Left kidney (tissue), 8 donors: ENCODE data around the gene GGT5. TPM values are rescaled to one million over a fixed set of nuclear protein-coding genes. Genes with fewer than 3 reads are reported as not detected.
"Not testable (repeated sequence)": the region's sequence is repeated elsewhere in the genome, so short reads cannot be mapped to it uniquely, and the experiment has no call there.

Experiments used
- DNase-seq: peaks from one replicate; pipeline ENCODE4 v3.0.0-alpha.2; 2013
- long read RNA-seq, 8 donors: transcript quantifications; one replicate each; lab custom pipeline, GENCODE V29; 2026
- polyA plus RNA-seq: library from polyadenylated mRNA; unstranded; fragments of 120-200 nt; gene quantifications from one replicate; pipeline ENCODE4 v1.2.1, GENCODE V29; 2013; ENCODE audit not compliant: insufficient read length

The GGT5 gene, protein sequence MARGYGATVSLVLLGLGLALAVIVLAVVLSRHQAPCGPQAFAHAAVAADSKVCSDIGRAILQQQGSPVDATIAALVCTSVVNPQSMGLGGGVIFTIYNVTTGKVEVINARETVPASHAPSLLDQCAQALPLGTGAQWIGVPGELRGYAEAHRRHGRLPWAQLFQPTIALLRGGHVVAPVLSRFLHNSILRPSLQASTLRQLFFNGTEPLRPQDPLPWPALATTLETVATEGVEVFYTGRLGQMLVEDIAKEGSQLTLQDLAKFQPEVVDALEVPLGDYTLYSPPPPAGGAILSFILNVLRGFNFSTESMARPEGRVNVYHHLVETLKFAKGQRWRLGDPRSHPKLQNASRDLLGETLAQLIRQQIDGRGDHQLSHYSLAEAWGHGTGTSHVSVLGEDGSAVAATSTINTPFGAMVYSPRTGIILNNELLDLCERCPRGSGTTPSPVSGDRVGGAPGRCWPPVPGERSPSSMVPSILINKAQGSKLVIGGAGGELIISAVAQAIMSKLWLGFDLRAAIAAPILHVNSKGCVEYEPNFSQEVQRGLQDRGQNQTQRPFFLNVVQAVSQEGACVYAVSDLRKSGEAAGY
- polyA plus RNA-seq, result 18.3 TPM
- long read RNA-seq, donor 1, full-length matches to known transcripts, result 5 of 5 reads
- long read RNA-seq, donor 1, partial matches to known transcripts, result 0 of 5 reads
- long read RNA-seq, donor 1, other reads (novel, unspliced or antisense), result 0 of 5 reads
- long read RNA-seq, donor 2, full-length matches to known transcripts, result 2 of 2 reads
- long read RNA-seq, donor 2, partial matches to known transcripts, result 0 of 2 reads
- long read RNA-seq, donor 2, other reads (novel, unspliced or antisense), result 0 of 2 reads
- long read RNA-seq, donor 3, full-length matches to known transcripts, result 1 of 1 reads
- long read RNA-seq, donor 3, partial matches to known transcripts, result 0 of 1 reads
- long read RNA-seq, donor 3, other reads (novel, unspliced or antisense), result 0 of 1 reads
- long read RNA-seq, donor 4, result 0 reads
- long read RNA-seq, donor 5, partial matches to known transcripts, result 0 of 2 reads
- long read RNA-seq, donor 5, other reads (novel, unspliced or antisense), result 0 of 2 reads
- long read RNA-seq, donor 6, partial matches to known transcripts, result 0 of 2 reads
- long read RNA-seq, donor 6, other reads (novel, unspliced or antisense), result 0 of 2 reads
- long read RNA-seq, donor 7, full-length matches to known transcripts, result 4 of 4 reads
- long read RNA-seq, donor 7, partial matches to known transcripts, result 0 of 4 reads
- long read RNA-seq, donor 7, other reads (novel, unspliced or antisense), result 0 of 4 reads
- long read RNA-seq, donor 8, partial matches to known transcripts, result 0 of 2 reads
- long read RNA-seq, donor 8, other reads (novel, unspliced or antisense), result 0 of 2 reads

DNA sequence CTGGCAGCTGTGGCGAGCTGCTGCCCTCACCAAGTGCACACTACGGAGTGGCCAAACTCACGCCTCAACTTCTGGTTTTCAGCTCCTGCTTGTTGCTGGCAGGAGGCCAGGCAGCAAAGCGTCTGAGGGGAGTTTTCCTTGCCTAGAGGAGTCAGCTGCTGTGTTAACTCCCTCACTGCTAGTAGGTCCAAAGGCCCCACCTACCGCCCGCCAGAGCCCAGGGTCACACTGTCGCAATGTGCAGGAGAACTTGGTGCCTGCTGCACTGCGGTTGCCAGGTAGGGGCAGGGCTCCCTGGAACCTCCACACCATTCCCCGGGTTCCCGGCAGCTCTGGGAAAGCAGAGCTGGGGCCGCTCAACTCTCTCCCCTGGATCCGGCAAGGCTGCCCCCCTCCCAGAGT lies at the start of gene GGT5:
TSS of gene GGT5 (minus strand) at position 53 of the 402 bp plus-strand sequence. CDS start 357 bp downstream, outside the sequence.
- not testable (repeated sequence) for DNase-seq

DNA sequence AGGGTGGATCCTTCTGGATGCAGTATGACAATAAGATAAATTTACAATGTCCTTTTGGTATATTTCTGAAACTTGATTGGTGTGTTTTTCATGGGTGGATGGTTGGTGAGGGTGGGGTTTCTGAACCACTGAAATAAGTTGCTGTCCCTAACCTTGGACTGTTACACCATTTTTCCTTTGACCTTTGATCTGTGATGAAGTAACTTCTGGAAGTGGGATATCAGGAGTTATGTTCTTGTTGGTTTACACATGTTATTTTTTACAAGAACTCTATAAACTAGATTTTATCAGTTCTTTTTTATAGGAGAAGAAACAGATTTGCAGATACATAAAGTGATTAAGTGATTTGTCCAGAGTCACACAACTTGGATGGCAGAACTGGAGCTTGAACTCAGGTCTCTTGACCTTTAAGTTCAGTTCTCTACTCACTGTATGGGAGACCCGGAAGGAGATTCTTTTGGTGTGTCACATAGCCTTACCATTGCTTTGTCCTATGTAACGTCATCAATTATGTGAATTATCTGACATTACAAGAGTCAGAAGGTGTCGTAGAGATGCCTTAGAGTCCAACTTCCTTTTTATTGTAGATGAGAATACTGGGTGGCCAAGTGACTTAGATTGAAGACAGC lies 47.4 kb upstream of the GGT5 start:
- DNase-seq, result not testable (repeated sequence)

DNA sequence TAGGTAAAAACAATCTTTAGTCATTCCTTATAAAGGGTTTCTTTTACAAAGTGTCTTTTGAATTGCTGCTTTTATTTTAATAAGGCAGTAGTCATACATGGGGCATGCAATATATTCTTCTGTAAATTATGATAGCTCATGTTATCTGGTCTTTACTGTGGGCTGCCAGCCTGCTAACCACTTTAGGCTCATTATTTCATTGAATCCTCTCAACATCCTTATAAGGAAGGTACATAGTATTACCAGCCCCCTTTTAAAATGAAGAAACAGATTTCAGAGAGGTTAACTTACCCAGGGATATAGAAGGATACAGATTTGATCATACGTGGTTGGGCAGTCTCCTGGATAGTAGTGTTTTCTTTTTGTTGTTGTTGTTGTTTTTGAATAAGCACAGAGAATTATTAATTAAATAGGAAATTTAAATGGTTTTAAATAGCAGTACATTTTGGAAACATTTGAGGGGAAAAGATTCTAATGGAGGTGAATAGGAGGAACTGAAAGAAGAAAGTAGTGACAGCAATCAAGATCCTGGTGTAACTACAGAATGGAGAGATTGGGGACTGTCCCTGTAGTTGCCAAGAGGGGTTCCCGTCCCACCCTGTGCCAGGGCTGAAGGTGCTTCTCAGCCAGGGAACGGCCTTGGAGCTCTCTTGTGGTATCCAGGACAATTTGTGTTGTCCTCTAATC lies 46.8 kb upstream of the GGT5 start:
- DNase-seq, result no peak

DNA sequence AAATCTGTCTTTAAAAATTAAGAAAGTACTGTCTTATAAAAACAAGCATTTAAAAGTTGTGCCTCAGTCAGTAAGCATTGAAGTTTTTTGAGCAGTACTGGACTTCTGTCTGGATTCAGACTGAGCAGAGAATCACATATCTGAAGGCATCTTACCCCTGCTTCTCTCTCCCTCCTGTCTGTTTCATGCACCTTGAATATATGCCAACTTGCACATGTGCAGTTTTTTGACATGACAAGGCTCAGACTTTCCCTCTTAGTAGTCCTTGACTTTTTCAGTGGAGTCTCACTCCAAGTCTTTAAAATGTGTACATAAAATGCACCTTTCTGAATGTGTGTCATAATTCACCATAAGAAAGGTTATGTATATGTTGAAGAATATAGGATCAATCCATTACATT lies 45.6 kb upstream of the GGT5 start:
- no peak for DNase-seq

DNA sequence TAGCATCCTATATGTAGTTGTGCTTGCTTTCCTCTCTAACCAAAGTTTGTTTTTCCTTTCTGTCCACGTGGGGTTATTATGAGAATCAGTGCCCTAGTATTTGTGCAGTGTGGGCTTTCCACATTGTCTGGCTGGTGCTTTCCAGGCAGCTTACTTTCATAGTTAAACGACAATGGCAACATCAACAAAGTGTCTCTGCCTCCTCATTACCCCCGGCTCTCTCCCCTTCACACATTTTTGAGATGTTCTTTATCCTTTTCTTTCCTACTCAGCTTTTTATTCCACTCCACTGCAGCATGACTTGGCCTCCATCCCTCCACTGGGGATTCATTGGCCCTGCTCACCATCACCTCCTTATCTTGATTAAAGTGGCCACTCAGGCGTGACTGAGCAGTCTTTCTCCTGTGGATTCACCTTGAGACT lies 44.9 kb upstream of the GGT5 start:
- no peak for DNase-seq

DNA sequence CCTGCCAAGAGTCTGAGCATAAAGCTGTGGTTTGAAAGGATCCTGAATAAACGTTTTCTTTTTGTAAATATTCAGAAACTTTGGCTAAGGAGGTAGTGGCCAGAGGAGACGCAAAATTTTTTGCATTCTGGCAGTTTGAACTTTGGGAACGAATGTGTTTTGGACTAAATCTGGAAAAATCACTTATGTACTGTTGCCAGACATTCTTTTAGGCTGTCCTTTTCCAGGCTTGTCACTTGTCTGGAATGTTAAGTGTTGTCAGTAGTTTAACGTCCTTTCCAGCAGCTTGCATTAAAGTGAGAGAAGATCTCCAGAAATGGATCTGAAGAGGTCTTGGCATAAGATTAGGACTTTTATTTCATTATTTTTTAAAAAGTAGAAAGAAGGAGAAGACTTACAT lies 44.2 kb upstream of the GGT5 start:
- DNase-seq, result no peak

DNA sequence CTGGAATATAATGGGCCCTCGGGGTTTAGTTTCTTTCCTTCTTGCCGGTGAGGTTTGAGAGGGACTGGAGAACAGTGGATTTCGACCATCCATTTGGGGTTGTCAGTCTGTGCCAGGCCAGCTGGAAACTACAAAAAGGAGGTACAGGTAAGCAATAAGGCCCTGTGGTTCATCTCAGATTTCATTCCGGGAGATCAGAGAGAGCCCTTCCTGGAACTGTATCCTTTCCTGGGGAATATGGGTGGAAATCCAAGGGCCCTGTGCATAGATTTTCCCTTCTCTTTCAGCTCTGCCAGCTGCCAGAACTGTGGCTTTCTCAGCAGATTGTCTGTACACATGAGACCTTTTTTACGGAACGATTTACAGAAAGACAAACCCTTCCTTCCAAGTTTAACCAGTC lies 42.9 kb upstream of the GGT5 start:
- DNase-seq, result not testable (repeated sequence)

DNA sequence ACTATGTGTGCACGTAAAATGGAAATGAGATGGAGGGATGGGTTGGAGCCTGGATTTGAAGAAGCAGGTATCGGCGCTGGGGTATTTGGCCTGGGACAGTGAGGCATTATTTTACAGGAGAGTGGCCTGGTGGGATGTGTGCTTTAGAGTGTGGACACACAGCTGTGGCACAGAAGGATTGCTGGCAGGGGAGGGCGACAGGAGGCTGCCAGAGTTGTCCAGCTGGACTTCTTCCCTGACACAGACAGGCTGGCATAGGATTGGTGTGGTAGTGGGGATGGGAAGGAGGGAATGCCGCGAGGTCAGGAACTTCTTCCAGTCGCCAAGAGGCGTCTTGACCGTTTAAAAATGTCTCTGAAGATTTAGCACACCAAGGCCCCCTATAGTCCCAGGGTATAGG lies 42.3 kb upstream of the GGT5 start:
- DNase-seq, result not testable (repeated sequence)

DNA sequence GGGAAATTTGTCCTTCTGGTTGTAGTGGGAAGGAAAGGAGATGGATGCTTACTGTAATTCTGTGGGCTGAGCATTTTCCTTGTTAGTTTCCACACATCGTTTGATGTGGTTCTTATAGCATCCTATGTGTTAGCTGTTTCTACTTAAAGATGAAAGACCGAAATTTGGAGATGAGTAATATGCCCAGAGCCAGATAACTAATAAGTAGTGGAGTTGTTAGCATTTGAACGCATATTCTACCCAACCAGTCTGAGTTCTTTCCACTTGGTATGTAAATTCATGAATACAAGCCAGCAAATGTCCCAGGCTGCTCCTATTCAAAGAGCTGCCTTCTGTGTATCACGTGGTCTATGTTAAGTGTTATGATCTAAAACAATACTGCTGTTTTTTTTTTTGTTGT lies 40.4 kb upstream of the GGT5 start:
- DNase-seq, result no peak

DNA sequence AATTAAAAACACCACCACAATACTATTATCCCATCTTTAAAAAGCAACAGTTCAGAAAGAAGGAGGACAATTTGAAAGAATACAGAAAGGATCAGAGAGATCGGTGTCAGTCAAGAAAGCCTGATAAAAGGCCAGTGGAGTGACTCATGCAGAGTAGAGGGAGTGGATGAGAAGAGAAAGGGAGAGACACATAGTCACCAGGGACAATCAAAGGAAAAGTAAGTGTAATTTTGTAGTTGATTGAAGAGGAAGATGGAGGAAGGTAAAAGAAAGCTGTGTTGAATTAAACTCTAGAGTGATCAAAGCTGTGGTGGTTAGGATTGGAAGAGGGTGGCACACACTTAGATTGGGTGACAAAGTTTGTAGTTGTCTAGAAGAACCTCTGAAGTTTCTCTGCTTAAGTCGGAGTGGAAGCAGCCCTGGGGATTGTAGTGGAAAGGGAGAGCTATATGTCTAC lies 39.9 kb upstream of the GGT5 start:
- DNase-seq, result no peak

DNA sequence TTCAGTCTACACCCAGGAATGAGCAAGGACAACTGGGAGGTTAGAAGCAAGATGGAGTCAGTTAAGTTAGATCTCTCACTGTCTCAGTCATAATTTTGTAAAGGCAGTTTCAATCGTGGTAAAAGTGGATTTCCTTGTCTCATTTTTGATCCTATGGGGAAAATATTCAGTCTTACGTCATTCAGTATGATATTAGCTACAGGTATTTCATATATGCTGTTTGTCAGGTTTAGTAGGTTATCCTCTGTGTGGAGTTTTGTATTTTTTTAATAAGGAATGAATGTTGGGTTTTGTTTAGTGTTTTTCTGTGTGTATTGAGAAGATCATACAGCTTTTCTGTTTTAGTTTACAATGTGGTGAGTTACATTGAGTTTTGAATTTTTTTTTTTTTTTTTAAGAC lies 37.5 kb upstream of the GGT5 start:
- no peak for DNase-seq

DNA sequence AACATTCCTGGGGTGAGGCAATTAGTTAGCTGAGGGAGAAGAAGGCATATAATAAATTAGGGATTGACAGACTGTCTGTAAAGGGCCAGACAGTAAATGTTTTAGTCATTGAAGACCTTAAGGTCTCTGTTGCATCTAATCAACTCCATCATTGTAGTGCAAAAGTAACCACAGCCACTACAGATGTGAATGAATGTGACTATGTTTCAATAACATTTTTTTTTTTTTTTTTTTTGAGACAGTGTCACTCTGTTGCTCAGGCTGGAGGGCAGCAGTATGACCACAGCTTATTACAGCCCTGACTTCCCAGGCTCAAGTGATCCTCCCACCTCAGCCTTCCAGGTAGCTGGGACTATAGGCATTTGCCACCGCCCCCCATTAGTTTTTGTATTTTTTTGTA lies 35.5 kb upstream of the GGT5 start:
- not testable (repeated sequence) for DNase-seq

DNA sequence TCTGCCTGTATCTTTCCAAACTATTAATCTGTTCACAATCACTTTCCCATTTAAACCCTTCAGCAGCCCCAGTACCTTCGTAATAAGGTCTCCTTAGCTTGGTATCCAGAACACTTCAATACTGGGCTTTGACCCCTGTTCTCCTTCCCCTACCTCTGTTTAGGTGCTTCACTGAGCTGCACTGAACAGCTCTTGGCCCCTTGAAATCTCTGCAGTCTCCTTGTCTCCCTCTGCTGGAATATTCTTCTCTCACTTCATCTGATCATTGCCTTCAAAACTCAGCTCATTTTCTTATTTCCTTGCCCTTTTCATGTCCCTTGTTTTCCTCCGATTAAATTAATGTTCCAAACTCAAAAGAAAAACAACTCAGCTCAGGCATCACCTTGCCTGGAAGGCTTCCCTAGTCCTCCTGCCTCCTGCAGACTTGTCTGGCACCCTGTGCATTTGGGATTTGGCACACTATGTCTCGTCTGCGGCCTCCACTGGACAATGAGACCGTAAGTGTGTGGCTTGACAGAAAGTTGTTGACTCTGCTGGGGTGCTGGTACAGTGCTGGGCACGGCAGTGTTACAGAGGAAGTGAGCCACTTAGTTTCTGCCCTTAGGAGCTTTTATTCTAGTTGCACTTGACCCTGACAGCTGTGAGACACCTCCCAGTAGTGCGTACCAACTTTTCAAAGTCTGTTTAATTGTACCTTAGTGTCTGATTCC lies 30.0 kb upstream of the GGT5 start:
- DNase-seq, result not testable (repeated sequence)

DNA sequence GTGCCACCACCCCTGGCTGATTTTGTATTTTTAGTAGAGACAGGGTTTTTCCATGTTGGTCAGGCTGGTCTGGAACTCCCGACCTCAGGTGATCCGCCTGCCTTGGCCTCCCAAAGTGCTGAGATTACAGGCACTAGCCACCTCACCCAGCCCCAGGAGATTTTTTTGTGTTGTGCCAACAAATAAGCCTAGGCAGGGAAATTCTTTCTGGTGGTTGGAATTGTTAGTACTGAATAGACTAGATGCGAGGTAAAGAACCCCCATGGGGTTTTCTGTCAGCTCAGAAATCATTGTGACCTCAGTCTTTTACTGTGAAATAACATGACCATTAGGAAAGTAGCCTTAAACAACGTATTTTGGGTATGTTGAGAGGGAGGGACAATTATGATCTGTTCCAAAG lies 29.0 kb upstream of the GGT5 start:
- not testable (repeated sequence) for DNase-seq

DNA sequence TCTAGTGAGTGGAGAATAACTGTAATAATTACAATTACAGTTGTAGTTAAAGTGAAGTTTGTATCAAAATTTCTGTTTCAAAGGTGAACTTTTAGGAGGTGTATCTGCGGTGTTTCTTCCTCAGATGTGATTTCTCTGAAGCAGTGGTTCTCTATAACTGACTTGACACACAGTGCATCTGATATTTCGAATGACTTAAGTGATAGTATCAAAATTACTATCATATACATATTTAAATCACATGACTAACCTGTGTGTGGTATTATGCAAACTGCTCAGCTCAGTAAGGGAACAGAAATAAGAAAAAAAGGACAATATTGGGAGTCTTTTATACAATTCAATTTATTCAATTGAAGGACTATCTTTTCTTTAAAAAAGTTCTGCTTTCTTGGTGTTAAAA lies 28.1 kb upstream of the GGT5 start:
- not testable (repeated sequence) for DNase-seq

DNA sequence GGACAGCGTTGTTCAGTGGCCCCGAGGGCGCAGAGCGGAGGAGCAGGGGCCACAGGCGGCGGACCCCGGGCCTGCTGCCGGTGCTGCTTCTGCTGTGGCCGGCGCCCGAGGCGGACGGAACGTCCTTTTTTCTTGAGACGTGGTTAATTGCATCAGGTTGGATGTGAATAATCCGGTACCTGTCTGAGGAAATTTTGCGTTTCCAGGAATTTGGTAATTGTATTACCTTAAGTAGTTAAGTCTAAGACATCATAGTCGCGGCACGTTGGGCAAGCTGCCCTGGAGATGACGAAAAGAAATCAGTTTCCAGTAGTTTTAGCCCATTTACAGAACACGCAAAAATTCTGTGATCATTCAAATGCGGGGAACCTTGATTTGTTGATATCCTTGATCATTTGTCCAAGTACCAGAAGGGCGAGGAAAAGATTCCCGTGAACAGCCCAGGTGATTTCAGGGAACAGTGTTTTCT lies 26.5 kb upstream of the GGT5 start:
- no peak for DNase-seq

DNA sequence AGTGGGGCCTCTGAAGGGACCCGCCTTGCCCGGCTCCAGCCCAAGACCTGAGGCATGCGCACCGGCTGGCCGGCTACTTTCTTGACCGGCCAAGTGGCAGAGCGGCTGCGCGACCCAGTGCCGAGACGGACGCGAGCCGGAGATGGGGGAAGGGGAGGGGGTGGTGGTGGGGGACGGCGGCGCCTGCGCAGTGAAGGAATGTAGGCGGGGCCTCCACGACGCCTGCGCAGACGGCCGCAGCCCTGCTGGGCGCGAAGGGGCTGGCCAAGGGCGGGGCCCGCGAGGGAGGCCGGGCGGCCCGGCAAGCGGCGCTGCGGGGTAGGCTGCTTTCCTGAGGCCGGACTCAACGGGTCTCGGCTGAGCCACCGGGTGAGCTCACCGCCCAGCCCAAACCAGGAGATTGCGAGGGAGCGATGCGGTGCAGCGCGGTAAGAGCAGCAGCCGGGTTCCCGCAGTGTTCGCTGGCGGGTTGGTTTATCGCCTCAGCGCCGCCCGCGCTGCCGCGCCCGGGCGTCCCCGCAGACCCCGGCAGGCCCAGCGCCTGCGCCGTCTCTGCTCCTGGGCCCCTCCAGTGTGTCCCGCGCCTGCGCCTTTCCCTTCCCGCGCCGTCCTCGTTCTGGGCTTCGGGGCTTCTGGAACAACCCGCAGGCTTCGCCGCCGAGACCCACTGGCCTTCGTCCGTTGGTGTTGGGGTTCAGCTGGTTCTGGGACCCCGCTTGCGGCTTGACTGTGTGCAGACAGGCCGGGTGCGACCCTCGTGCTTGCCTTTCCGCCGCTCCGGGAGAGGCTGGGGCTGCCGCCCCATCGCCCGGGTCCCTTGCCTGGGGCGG lies 25.9 kb upstream of the GGT5 start, which contains the start of gene SPECC1L:
TSS of gene SPECC1L (plus strand) at position 276 of the 830 bp plus-strand sequence. CDS start 31,401 bp downstream, outside the sequence.
- peak; percentile 90 for DNase-seq

DNA sequence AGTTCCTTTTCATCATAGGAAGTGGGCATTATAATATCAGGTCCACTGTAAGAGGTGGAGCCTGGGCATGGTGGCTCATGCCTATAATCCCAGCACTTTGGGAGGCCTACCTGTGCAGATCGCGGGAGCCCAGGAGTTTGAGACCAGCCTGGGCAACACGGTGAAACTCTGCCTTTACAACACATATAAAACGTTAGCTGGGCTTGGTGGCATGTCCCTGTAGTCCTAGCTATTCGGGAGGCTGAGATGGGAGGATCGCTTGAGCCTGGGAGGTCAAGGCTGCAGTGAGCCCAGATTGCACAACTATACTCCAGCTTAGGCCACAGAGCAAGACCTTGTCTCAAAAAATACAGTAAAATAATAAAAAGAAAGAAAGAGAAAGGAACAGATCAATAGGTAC lies 21.6 kb upstream of the GGT5 start:
- DNase-seq, result not testable (repeated sequence)

DNA sequence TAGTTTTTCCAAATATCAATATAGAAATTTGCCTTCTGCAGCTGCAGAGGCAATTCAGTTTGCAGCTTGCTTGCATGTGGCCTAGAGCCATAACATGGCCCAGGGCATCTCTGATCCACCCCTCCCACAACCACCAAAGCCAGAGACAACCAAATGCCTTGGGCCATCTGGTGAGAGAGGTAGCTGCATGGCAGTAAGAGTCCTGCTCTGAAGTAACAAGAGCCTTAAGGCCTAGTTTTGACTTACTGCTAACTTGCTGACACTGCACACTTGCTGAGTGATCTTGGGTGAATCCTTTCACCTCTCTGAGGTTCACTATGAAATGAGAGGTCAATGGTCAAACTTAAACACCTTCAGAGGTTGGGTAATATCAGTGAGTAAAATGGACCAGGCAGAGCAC lies 20.9 kb upstream of the GGT5 start:
- DNase-seq, result no peak
